Upper lobe of right lung (tissue), 1 donor: Measurements from ENCODE around the gene PIGC. TPM values are rescaled to one million over a fixed set of nuclear protein-coding genes. Genes with fewer than 3 reads are reported as not detected.

Experiments used
- ATAC-seq: fragments of 200-7000 bp; cut with Tn5 transposase; one replicate; pipeline ENCODE4 v1.9.1; 2020; ENCODE audit warnings: mild to moderate bottlenecking, moderate library complexity
- DNase-seq: peaks from one replicate; pipeline ENCODE4 v3.0.0-alpha.2; 2020
- H3K27ac ChIP-seq: fragments of 200-600 bp; one replicate; pipeline ENCODE4 v1.8.0; 2022
- H3K27me3 ChIP-seq: fragments of 200-600 bp; one replicate; pipeline ENCODE4 v1.8.0; 2022; ENCODE audit warnings: mild to moderate bottlenecking
- H3K36me3 ChIP-seq: fragments of 200-600 bp; one replicate; pipeline ENCODE4 v1.8.0; 2022
- H3K4me1 ChIP-seq: fragments of 200-600 bp; one replicate; pipeline ENCODE4 v1.8.0; 2022
- H3K4me3 ChIP-seq: fragments of 200-600 bp; one replicate; pipeline ENCODE4 v1.8.0; 2022; ENCODE audit warnings: mild to moderate bottlenecking
- H3K9me3 ChIP-seq: fragments of 200-600 bp; one replicate; pipeline ENCODE4 v1.8.0; 2022
- intact Hi-C: fragments of 100-400 bp; cut with DNase I; formaldehyde crosslinking; loops from one replicate; pipeline ENCODE4 v1.11.0; 2022
- long read RNA-seq: library from polyadenylated mRNA; unstranded; transcript quantifications from one replicate; pipeline ENCODE4 v2.0.0, GENCODE V29; 2021
- total RNA-seq: library from RNA; stranded (reverse); fragmentation: NEBNext Ultra II Directional; extraction: Animal tissue kit (Norgen Biotek cat#: 25700); gene quantifications from one replicate; pipeline ENCODE4 v1.2.1, GENCODE V29; 2021
- TF ChIP-seq, protein P1 (sequence below): fragments of 200-600 bp; IDR thresholded peaks from one replicate; pipeline ENCODE4 v1.8.0; 2022; ENCODE audit warnings: antibody characterized with exemption
- donor health status: DM: no; HTN: yes; CAD: no; lungs with severe emphysema.

The PIGC gene
- total RNA-seq, result 21.0 TPM
- long read RNA-seq, transcript PIGC-201 (2 exons, 1,447 nt), result major isoform, 40 of 44 reads
- long read RNA-seq, partial matches to known transcripts, result 0 of 44 reads
- long read RNA-seq, other reads (novel, unspliced or antisense), result 4 of 44 reads

DNA sequence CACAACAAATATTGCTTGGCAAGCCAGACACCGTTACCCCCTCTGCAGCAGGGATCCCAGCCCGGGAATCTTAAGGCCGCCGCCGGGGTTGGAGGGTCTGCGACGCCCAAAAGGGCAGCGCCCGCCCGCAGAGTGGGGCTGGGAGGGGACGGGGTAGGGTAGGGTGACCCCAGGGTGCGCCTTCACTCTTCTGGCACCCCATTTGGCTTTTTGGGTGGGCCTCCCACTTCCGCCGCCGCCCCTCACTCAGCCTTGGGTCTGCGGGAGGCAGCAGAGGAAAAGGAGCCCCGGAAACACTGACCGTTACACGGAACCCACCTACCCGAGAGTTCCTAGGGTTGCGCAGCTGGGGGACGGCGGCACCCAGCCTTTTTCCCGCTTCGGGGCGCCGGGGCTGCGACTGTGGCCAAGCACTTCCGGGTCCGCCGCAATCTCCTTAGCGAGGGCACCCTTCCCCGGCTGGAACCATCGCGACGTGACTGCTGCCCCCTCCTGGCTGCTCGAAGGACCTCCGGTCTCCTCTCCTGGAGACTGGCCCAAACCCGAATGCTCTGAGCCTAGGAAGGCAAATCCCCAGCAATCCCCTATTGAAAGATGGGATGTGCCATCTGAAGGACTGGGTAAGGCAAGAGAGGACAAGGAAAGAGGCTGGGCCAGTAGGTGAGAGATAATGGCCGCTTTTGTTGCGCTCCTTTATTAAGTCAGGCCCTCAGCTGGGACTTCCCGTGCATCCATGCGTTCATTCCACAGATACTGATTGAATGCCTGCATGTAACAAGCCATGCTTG, at the start of gene PIGC:
PIGC (minus strand) TSS at position 404 of the 788 bp plus-strand sequence. CDS start 1,447 bp downstream, outside the sequence.
- intact Hi-C loops, result no loop called here
- H3K9me3 ChIP-seq, result no peaks in the 10 kb centered on the region
- TF ChIP-seq, protein P1, sequence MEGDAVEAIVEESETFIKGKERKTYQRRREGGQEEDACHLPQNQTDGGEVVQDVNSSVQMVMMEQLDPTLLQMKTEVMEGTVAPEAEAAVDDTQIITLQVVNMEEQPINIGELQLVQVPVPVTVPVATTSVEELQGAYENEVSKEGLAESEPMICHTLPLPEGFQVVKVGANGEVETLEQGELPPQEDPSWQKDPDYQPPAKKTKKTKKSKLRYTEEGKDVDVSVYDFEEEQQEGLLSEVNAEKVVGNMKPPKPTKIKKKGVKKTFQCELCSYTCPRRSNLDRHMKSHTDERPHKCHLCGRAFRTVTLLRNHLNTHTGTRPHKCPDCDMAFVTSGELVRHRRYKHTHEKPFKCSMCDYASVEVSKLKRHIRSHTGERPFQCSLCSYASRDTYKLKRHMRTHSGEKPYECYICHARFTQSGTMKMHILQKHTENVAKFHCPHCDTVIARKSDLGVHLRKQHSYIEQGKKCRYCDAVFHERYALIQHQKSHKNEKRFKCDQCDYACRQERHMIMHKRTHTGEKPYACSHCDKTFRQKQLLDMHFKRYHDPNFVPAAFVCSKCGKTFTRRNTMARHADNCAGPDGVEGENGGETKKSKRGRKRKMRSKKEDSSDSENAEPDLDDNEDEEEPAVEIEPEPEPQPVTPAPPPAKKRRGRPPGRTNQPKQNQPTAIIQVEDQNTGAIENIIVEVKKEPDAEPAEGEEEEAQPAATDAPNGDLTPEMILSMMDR, result peak; percentile 89
- ATAC-seq (peak; percentile 99), DNase-seq (peak; percentile 96)
- peaks cover 9% of the 10 kb centered on the region for H3K4me1 ChIP-seq
- peak within 1 kb of the TSS; percentile 92 for H3K27ac ChIP-seq
- no peaks in the 10 kb centered on the region for H3K27me3 ChIP-seq
- peaks cover 6% of the 10 kb centered on the region for H3K36me3 ChIP-seq
- peak within 1 kb of the TSS; percentile 95 for H3K4me3 ChIP-seq

DNA sequence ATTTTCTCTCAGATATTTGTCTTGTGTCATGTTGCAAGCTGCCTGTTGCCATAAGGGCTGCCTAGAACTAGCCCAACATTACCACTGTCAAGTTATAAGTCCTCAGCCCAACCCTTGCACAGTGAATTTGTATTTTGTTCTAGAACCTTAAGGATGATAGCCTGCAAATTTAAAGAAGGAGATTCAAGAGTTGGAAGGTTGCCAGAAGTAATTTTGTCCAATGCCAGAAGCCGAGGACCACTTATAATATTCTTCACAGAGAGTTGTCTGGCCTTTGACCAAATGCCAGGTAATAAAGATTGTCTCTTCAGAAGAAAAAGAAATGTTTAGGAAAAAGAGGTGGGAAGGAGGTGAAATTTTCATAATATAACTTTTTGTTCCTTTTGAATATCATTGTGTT, 48.6 kb upstream of the PIGC start:
- intact Hi-C loops, result no loop called here

DNA sequence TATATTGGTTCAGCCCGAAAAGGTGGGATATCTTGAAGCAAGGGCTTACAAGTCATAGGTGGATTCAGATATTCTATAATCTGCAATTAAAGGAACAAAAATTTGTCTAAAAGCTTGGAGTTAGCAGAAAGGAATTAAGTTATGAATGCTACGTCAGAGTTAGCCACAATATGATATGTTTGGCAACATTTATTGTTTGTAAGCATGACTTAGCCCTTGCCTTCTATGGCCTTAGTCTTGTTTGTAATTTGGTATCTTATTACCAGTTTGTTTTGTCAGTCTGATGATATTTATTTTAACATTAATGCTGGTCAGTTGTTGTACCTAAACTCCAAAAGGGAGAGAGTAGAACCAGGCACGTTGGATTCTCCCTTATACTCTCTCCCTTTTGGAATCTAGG, 46.0 kb upstream of the PIGC start:
- ATAC-seq (no peak), DNase-seq (no peak)
- Histone ChIP-seq H3K4me1 (no peaks in the 10 kb centered on the region), H3K36me3 (no peaks in the 10 kb centered on the region), H3K27ac (no peak overlapping the region), H3K9me3 (no peaks in the 10 kb centered on the region), H3K27me3 (no peaks in the 10 kb centered on the region), H3K4me3 (no peak overlapping the region)
- intact Hi-C loops, result no loop called here
- TF ChIP-seq, protein P1, result no peak

More for the DNA sequence above, 48.6 kb upstream of the PIGC start:
- Histone ChIP-seq H3K27ac (no peak overlapping the region), H3K4me3 (no peak overlapping the region), H3K9me3 (no peaks in the 10 kb centered on the region), H3K36me3 (no peaks in the 10 kb centered on the region), H3K4me1 (peaks cover 4% of the 10 kb centered on the region), H3K27me3 (no peaks in the 10 kb centered on the region)
- no peak for DNase-seq
- ATAC-seq, result no peak
- TF ChIP-seq, protein P1, result no peak

DNA sequence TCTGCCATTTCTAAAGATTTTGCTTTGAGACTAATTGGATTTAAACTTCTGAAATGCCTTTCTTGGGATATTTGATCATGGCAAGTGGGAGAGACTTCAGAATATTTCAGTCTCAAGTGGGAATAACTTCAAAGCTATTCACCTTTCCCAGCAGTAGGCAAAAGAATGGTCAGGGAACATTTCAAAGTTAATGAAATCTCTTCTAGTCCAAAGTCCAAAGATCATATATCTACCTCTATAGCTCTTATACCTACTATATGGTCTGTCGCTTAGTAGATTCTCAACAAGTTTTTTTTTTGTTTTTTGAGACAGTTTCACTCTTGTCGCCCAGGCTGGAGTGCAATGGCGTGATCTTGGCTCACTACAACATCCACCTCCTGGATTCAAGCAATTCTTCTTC, 44.5 kb upstream of the PIGC start:
- Histone ChIP-seq H3K27ac (no peak overlapping the region), H3K9me3 (no peaks in the 10 kb centered on the region), H3K36me3 (no peaks in the 10 kb centered on the region), H3K27me3 (no peaks in the 10 kb centered on the region), H3K4me1 (no peaks in the 10 kb centered on the region), H3K4me3 (no peak overlapping the region)
- intact Hi-C loops, result no loop called here
- TF ChIP-seq, protein P1, result no peak
- DNase-seq (no peak), ATAC-seq (no peak)

DNA sequence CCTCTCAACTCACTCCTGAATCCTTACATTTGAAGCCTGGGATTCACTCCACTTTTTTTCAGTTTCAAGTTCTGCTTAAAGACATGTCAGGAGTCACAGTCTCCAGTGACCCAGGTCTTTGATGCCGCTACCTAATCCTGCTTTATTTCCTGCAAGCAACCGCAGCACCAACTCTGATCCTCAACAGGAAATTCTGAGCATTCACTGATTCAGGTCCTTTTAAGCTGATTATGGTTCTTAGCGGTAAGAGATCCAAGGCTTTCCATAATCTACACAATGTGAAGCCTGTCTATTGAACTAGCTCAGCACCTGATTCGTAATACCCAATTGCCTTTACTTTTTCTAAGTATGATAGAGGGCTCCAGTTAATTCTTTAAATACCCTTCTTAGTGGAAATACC, 43.7 kb upstream of the PIGC start:
- intact Hi-C loops, result no loop called here
- H3K27ac ChIP-seq, result no peak overlapping the region
- ATAC-seq, result no peak

More for the DNA sequence above, 43.7 kb upstream of the PIGC start:
- Histone ChIP-seq H3K4me3 (no peak overlapping the region), H3K9me3 (no peaks in the 10 kb centered on the region), H3K27me3 (no peaks in the 10 kb centered on the region), H3K36me3 (no peaks in the 10 kb centered on the region), H3K4me1 (no peaks in the 10 kb centered on the region)
- TF ChIP-seq, protein P1, result no peak
- no peak for DNase-seq
